Measurements from ENCODE around the gene HDX.

Gene HDX

DNA sequence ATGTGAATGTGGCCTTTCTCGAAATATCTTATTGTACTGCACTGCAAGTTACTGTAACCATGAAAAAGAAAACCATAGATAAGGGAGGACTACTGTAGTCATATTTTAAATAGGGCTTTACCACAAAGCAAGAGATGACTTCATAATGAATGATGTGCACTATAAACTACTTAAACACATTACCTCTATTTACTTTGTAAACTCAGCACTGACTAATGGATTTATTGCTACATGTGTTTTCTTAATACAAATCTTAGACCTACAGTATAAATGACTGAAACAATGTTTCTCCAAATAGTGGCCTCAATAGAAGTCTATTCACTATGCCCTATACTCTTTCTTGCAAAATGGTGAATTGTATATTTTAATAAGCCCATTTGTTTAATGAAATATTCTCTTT, 61.1 kb downstream of the HDX start:
- Histone ChIP-seq H3K9me3 (ENCODE audit: low read length) (peaks cover 13% of the 10 kb centered on the region), H3K4me1 (ENCODE audit: insufficient read depth, low read length) (no peaks in the 10 kb centered on the region), H3K36me3 (ENCODE audit: insufficient read depth, low read length) (no peaks in the 10 kb centered on the region), H3K27me3 (ENCODE audit: insufficient read depth, low read length) (no peaks in the 10 kb centered on the region), H2AFZ (ENCODE audit: low read depth, low read length) (no peak overlapping the region), H3K4me3 (ENCODE audit: low read length) (no peak overlapping the region)

DNA sequence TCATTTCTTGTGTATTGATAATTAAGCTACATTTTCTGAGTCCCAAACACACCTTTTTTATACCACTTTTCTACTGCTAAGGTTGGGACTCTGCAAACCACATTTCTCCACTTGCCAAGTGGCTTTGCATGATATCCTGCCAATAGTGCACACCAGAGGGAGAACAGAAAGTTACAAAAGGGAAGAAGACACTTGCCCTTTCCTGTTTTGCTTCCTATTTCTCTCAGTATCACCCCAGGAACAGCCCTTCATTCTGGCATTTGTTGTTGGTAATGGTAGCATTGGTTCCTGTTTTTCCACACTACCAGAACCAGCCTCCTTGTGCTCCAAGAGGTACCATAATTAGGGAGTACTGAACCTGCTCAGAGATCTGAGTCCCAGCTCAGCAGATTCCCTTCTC, 87.1 kb downstream of the HDX start:
- Histone ChIP-seq H3K27me3 (ENCODE audit: insufficient read depth, low read length) (no peaks in the 10 kb centered on the region), H3K36me3 (ENCODE audit: insufficient read depth, low read length) (no peaks in the 10 kb centered on the region), H3K4me3 (ENCODE audit: low read length) (no peak overlapping the region), H3K9me3 (ENCODE audit: low read length) (no peaks in the 10 kb centered on the region), H2AFZ (ENCODE audit: low read depth, low read length) (no peak overlapping the region), H3K4me1 (ENCODE audit: insufficient read depth, low read length) (no peaks in the 10 kb centered on the region)

DNA sequence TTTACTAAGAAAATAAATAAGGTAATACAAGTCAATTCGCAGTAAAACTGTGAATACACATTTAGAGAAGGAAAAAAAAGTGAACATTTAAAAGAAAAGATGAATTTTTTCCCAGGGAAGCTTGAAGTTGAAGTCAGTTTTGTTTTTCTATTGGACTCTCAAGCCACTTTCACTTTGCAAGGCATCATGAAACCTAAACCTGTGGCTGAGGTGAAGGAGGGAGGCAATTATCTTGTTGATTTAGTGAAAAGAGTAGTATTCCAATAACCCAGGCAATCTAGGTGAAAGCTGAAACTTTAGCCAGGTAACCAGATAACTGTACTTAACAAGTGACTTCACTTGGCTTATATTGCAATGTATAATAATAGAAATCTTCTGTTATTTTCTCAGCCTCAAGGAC, 138.6 kb downstream of the HDX start:
- Histone ChIP-seq H3K36me3 (ENCODE audit: insufficient read depth, low read length) (no peaks in the 10 kb centered on the region), H2AFZ (ENCODE audit: low read depth, low read length) (no peak overlapping the region), H3K4me3 (ENCODE audit: low read length) (no peak overlapping the region), H3K27me3 (ENCODE audit: insufficient read depth, low read length) (no peaks in the 10 kb centered on the region), H3K4me1 (ENCODE audit: insufficient read depth, low read length) (no peaks in the 10 kb centered on the region), H3K9me3 (ENCODE audit: low read length) (no peaks in the 10 kb centered on the region)

DNA sequence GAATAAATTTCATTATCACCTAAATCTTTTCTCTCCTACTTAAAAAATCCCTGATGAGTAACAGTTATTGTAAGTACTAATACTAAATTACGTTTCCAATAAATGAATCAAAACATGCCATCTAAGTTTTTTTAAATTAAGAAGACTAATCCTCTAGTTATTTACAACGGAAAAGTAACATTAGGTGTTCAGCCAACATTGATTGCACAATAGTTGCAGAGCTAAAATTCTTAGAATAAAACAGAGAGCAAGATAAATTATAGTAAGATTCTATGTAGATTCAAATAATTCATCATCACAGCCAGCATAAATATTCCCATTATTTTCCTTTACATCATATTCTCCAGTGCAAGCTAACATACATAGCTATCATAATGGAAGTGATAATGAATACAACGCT, 139.2 kb downstream of the HDX start:
- H3K27me3 ChIP-seq (ENCODE audit: insufficient read depth, low read length) = no peaks in the 10 kb centered on the region
- H3K4me3 ChIP-seq (ENCODE audit: low read length) = no peak overlapping the region
- H3K36me3 ChIP-seq (ENCODE audit: insufficient read depth, low read length) = no peaks in the 10 kb centered on the region
- no peaks in the 10 kb centered on the region for H3K4me1 ChIP-seq (ENCODE audit: insufficient read depth, low read length)
- no peaks in the 10 kb centered on the region for H3K9me3 ChIP-seq (ENCODE audit: low read length)
- H2AFZ ChIP-seq (ENCODE audit: low read depth, low read length) = no peak overlapping the region

DNA sequence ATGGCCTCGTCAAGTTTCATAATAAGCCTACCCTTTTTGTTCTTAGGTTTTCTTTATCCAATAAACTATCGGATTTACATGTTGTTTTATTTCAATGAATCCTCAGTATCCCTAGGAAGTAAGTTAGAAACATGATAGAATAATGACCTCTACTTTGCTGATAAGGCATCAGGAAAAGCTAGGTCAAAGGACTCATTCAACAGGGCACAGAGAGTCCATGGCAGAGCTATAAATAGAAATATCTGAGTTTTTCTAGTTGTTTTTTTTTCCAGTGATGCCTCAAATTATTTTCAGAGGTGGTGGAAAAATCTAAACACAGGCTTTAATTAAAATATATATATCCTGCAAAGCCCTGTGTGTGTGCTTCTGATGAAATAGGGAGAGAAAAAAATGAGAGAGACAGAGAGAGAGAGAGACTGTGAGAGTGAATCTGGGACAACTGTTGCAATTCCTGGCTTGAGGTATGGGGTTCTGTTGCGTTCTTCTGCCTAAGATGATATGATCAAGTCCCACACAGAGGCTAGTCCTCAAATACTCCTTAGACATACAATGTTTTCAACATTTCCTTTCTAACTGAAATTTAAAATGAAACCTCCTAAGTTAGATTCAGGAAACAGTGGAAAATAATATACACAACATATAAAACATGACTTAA, 139.9 kb downstream of the HDX start:
- no peaks in the 10 kb centered on the region for H3K36me3 ChIP-seq (ENCODE audit: insufficient read depth, low read length)
- H3K27me3 ChIP-seq (ENCODE audit: insufficient read depth, low read length) = no peaks in the 10 kb centered on the region
- no peak overlapping the region for H2AFZ ChIP-seq (ENCODE audit: low read depth, low read length)
- H3K4me3 ChIP-seq (ENCODE audit: low read length) = no peak overlapping the region
- H3K9me3 ChIP-seq (ENCODE audit: low read length) = no peaks in the 10 kb centered on the region
- H3K4me1 ChIP-seq (ENCODE audit: insufficient read depth, low read length) = no peaks in the 10 kb centered on the region

DNA sequence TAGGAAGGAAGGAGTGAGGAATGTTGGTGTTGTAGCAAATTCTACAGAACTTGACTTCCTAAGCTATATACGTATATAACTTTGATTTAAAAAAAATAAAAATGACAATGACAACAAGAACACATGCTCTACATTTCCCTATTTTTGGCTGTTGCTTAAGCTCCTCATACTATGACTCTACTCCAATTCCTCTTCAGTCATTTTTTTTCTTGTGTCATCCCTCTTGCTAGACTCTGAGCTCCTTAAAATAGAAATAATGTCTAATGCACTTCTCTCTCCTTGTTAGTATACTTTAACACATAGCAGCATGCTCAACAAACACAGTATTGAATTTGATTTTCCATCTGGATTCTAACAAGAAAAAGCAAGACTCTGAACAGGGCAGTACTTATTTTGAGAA, 144.0 kb downstream of the HDX start:
- no peaks in the 10 kb centered on the region for H3K27me3 ChIP-seq (ENCODE audit: insufficient read depth, low read length)
- H3K4me3 ChIP-seq (ENCODE audit: low read length) = no peak overlapping the region
- no peak overlapping the region for H2AFZ ChIP-seq (ENCODE audit: low read depth, low read length)
- no peaks in the 10 kb centered on the region for H3K9me3 ChIP-seq (ENCODE audit: low read length)
- no peaks in the 10 kb centered on the region for H3K4me1 ChIP-seq (ENCODE audit: insufficient read depth, low read length)
- H3K36me3 ChIP-seq (ENCODE audit: insufficient read depth, low read length) = no peaks in the 10 kb centered on the region

DNA sequence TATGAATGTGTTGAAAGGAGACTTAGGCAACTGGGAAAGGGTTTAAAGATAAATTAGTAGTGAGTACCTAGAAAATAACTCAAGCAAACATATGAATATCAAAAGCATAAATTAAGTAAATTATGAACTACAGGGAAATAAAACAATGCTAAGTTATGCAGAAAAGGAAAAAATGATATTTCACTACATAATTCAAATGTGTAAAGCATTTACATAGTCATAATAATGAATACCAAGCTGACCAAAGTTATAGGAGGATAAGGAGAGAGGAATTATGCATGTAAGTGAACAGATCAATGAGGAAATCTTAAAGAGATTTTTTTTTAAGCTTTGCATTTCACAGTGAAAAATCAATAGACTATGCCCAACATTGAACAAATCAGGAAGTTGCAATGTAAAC, 145.0 kb downstream of the HDX start:
- Histone ChIP-seq H3K9me3 (ENCODE audit: low read length) (no peaks in the 10 kb centered on the region), H3K4me3 (ENCODE audit: low read length) (no peak overlapping the region), H3K4me1 (ENCODE audit: insufficient read depth, low read length) (no peaks in the 10 kb centered on the region), H3K27me3 (ENCODE audit: insufficient read depth, low read length) (no peaks in the 10 kb centered on the region), H3K36me3 (ENCODE audit: insufficient read depth, low read length) (no peaks in the 10 kb centered on the region), H2AFZ (ENCODE audit: low read depth, low read length) (no peak overlapping the region)

DNA sequence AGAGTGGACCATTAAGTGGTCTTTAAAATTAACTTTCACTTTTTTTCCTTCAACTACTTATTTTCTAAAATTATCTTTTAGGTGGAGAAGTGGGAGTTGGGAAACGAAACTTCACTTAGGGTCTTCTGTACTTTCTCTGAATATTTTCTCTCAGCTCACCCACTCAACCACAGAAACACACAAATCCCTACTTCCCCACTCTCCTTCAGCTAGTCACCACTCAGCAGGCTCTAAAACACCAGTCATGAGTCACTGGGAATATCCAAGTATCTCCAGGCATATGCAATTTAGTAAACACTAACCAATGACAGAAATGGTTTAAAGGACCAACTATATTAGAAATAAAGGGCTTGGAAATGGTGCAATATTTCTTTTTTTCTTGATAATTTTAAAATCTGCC, 161.3 kb downstream of the HDX start:
- Histone ChIP-seq H3K4me3 (ENCODE audit: low read length) (no peak overlapping the region), H2AFZ (ENCODE audit: low read depth, low read length) (no peak overlapping the region), H3K27me3 (ENCODE audit: insufficient read depth, low read length) (no peaks in the 10 kb centered on the region), H3K9me3 (ENCODE audit: low read length) (no peaks in the 10 kb centered on the region), H3K4me1 (ENCODE audit: insufficient read depth, low read length) (no peaks in the 10 kb centered on the region), H3K36me3 (ENCODE audit: insufficient read depth, low read length) (no peaks in the 10 kb centered on the region)

DNA sequence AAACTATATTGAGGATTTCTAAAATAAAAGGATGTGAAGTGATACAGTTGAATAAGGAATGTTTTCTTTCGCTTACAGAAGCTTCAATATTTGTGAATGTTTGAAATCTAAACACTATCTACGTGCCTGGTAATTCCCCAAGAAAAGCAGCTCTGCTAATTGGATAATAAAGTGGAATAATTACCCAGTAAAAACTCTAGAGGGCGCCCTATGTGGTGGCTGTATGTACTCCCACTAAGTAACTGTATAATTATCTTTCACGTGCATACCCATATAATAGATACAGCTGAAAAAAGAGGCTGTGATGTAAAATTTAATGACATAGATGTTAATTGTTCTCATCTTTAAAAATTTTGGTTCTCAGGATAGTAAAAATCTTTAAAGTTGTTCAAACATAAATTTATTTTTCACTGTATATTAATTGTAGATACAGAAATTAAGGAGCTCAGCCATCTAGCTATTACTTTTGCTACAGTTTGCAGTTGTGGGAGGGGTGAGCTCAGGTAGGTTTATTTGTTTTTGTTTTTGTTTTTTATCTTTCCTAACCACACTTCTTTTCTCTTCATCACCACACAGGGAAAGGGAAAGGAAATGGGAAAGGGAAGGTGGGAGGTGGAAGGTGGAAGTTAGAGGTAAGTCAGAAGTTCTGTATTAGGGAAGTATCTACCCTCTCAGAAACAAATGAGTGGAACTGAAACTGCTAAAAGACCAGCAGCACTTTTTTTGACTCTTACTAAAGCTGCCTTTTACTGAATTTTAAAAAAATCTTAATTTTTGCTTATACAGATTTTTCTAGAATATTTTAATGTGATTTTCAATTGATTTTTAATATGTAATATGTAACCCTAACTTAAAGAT, 162.5 kb downstream of the HDX start:
- H3K36me3 ChIP-seq (ENCODE audit: insufficient read depth, low read length) = no peaks in the 10 kb centered on the region
- H3K4me3 ChIP-seq (ENCODE audit: low read length) = no peak overlapping the region
- no peaks in the 10 kb centered on the region for H3K4me1 ChIP-seq (ENCODE audit: insufficient read depth, low read length)
- no peak overlapping the region for H2AFZ ChIP-seq (ENCODE audit: low read depth, low read length)
- no peaks in the 10 kb centered on the region for H3K9me3 ChIP-seq (ENCODE audit: low read length)
- no peaks in the 10 kb centered on the region for H3K27me3 ChIP-seq (ENCODE audit: insufficient read depth, low read length)

DNA sequence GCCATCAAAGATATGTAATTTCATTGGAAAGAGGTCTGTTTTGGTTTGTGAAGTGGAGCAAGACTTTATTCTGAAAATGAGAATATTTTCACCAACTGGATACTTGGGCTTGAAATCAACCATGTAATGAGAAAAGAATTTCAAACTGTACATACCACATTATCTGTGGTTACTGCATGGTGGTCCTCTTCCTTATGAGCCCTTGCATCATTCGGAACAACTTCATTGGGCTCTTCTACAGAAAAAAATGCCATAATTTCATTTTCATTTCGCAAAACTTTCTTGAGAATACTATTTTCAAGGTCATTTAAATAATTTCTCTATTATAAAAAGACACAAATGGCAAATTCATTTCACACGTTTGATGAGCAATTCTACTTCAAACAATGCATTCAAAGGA, 165.6 kb downstream of the HDX start:
- Histone ChIP-seq H3K4me1 (ENCODE audit: insufficient read depth, low read length) (no peaks in the 10 kb centered on the region), H3K36me3 (ENCODE audit: insufficient read depth, low read length) (no peaks in the 10 kb centered on the region), H3K9me3 (ENCODE audit: low read length) (no peaks in the 10 kb centered on the region), H3K27me3 (ENCODE audit: insufficient read depth, low read length) (no peaks in the 10 kb centered on the region), H2AFZ (ENCODE audit: low read depth, low read length) (no peak overlapping the region), H3K4me3 (ENCODE audit: low read length) (no peak overlapping the region)

DNA sequence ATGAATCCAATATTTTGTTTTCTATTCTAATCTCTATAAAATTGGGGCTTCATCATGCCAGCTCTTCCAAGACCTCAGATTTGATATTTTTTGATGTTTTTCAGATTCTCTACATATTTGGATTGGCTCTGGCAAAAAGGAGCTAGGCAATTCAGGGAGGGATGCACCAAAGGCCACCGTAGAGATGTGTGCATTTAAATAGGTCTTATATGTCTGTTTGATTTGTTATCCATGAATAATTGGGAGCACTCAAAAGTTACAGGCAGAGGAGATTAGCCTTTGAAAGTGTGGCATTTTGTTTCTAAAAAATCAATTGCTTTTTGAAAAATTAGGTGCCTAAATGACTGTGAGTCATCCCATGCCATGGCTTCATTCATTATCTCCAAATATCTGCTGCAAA, 167.1 kb downstream of the HDX start:
- no peaks in the 10 kb centered on the region for H3K9me3 ChIP-seq (ENCODE audit: low read length)
- no peak overlapping the region for H3K4me3 ChIP-seq (ENCODE audit: low read length)
- no peaks in the 10 kb centered on the region for H3K4me1 ChIP-seq (ENCODE audit: insufficient read depth, low read length)
- H2AFZ ChIP-seq (ENCODE audit: low read depth, low read length) = no peak overlapping the region
- H3K36me3 ChIP-seq (ENCODE audit: insufficient read depth, low read length) = no peaks in the 10 kb centered on the region
- no peaks in the 10 kb centered on the region for H3K27me3 ChIP-seq (ENCODE audit: insufficient read depth, low read length)

DNA sequence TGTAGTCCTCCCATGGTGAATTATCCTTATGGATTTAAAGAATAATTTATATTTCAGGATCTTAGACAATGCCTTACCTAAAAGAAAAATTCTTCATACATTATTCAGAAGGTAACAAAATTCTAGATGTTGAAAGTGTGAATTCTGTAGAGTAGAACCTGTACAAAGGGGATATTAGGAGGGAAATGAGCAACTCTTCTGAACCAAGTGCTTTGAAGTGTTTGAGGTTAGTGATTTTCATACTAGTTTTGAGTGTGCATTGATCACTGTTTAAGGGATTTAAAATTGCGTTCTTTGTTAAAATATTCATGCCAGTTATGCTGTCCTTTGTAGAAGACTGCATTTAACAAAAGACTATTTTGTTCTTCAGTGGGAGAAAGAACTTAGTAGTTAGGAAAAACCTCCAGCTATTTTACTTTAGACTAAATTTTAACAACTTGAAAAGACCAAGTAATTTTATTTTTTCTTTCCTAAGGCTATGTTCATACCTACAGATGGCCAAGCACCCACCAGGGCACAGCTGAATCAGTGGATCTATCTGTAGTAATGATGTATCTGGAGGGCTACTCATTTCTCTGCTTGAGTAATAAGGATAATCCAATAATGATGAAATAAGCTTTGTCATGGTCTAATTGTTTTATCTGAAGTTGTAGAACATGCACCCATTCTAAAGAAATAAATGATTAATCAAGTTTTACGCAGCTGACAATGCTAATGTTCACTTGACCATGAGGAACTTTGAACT, 180.0 kb downstream of the HDX start:
- Histone ChIP-seq H3K9me3 (ENCODE audit: low read length) (no peaks in the 10 kb centered on the region), H3K4me3 (ENCODE audit: low read length) (no peak overlapping the region), H3K4me1 (ENCODE audit: insufficient read depth, low read length) (peaks cover 12% of the 10 kb centered on the region), H2AFZ (ENCODE audit: low read depth, low read length) (no peak overlapping the region), H3K36me3 (ENCODE audit: insufficient read depth, low read length) (no peaks in the 10 kb centered on the region), H3K27me3 (ENCODE audit: insufficient read depth, low read length) (no peaks in the 10 kb centered on the region)

DNA sequence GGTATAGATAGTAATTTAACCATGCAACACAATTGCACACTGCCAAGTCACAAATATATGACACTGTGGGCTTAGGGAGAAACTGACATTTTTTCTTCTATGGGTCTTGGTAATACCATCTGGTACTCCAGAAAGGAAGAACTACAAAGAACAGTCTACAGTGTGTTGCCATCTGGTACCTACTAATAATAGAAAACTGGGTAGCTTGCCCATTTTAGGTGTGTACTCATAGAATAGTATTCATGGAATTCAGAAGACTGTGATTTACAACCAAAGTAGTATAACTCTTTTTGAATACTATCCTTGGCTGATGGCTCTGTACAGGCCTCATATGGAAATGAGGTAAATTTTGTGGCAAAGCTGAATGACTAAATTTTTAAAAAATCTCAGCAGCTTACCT, 181.6 kb downstream of the HDX start:
- no peaks in the 10 kb centered on the region for H3K27me3 ChIP-seq (ENCODE audit: insufficient read depth, low read length)
- peaks cover 12% of the 10 kb centered on the region for H3K4me1 ChIP-seq (ENCODE audit: insufficient read depth, low read length)
- no peak overlapping the region for H2AFZ ChIP-seq (ENCODE audit: low read depth, low read length)
- peaks cover 3% of the 10 kb centered on the region for H3K9me3 ChIP-seq (ENCODE audit: low read length)
- H3K4me3 ChIP-seq (ENCODE audit: low read length) = no peak overlapping the region
- no peaks in the 10 kb centered on the region for H3K36me3 ChIP-seq (ENCODE audit: insufficient read depth, low read length)
